Airway epithelial cell (primary cell): ENCODE results near the gene MAP9. TPM values are rescaled to one million over a fixed set of nuclear protein-coding genes. Genes with fewer than 3 reads are reported as not detected.

Experiments used
- total RNA-seq: library from RNA; depleted of rRNA; stranded (reverse); fragments of >200 nt; gene quantifications from 2 replicates; pipeline ENCODE4 v1.2.3, GENCODE V29; 2015

Gene MAP9
- total RNA-seq = 6.7 and 11.9 TPM in 2 replicates

DNA sequence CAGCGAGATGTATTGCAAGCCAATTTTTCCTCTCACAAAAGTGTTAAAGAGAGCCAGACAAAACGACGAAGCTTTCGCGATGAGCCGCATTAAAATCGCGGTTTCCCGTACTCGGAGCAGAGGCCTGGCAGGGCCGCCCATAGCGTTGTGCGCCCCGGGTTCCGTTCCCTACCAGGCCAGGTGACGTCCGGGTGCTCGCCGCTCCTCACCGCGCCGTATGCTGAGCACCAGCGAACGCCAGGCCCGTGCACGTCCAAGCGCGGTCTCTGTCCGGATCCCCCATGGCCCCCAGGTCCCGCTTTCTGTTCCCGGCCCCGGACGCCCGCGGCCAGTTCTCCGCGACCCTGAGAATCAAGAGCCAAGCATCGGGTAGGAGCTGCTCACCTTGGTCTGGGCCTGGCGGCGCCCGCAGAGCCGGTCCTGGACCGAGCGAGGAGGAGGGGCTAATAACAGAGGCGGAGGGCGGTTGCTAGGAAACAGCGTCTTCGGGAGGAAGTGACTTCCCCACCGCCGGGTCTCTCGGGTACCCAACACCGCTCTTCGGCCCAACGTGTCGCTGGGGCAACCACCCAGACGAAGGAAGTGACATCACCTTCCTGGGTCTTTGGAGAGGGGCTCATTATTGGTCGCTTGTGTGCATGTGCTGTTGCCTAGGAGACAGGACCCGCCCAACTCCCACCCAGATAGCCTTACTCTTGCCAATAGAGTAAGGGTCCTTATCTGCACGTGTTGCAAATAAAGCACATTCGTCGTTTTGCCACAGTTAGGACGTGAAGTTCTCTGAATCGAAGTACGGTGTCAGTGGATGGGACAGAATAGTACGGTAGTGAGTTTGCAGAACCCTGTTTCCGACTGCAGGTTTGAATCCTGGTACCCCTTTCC lies at the start of gene MAP9:
TSS of gene MAP9 (minus strand) at position 579 of the 882 bp plus-strand sequence. CDS start 1,115 bp downstream, outside the sequence.

Other genes with a start within 250 kb of the MAP9 start
- not detected in 2 replicates for gene NPY2R, start 168.3 kb downstream of the MAP9 start, total RNA-seq